HCT116 (cell line): Measurements from ENCODE around the gene BYSL. TPM values are rescaled to one million over a fixed set of nuclear protein-coding genes. Genes with fewer than 3 reads are reported as not detected.

Experiments
- ATAC-seq: fragments of 200-7000 bp; cut with Tn5 transposase; 2 replicates; pipeline ENCODE4 v1.9.1; 2020; ENCODE audit warnings: mild to moderate bottlenecking, moderate library complexity
- Bru-seq: library from RNA; stranded (reverse); fragments of 400-500 nt; gene quantifications from one replicate; lab custom pipeline; 2021; lab: Mats Ljungman, UMichigan
- BruChase-seq, 2 experiments: library from RNA; stranded (reverse); fragments of 400-500 nt; gene quantifications; one replicate each; lab custom pipeline; 2021; lab: Mats Ljungman, UMichigan
- BruUV-seq: library from RNA; stranded (reverse); fragments of 400-500 nt; replicated peaks from 2 replicates; lab custom pipeline; 2021; lab: Mats Ljungman, UMichigan
- CTCF ChIA-PET: fragments of 300-600 bp; sonication (Branson Sonifier 250); formaldehyde crosslinking; loops from one replicate; lab custom pipeline; 2021; ENCODE audit warnings: antibody characterized with exemption; lab: Charles Lee
- POLR2A ChIA-PET: fragments of 300-600, 350-600 bp; sonication (Branson Sonifier 250); formaldehyde crosslinking; loops from one replicate; lab custom pipeline; 2021; ENCODE audit warnings: antibody characterized with exemption; lab: Charles Lee
- RAD21 ChIA-PET, 2 experiments: fragments of 300-600 bp; sonication (Branson Sonifier 250); formaldehyde crosslinking; loops; one replicate each; lab custom pipeline; 2023; ENCODE audit warnings: low total read pairs in 2 of 2; ENCODE audit not compliant: uncharacterized antibody in 2 of 2, unreplicated experiment in 2 of 2, low non-redundant PET in 1 of 2; lab: Charles Lee
- DNase-seq: peaks from one replicate; pipeline ENCODE4 v3.0.0-alpha.2; 2010; ENCODE audit warnings: low read depth, low spot score
- H2AFZ ChIP-seq: fragments of 200-600 bp; shearing (Covaris generic), sonication (generic); 2 replicates; pipeline ENCODE4 v1.6.1; 2017; ENCODE audit warnings: low read depth, mixed run types, mixed read lengths, antibody characterized with exemption, low read length; ENCODE audit not compliant: poor library complexity, severe bottlenecking
- H3K27ac ChIP-seq: 2 replicates; pipeline ENCODE4 v1.5.1; 2012; ENCODE audit warnings: low read depth, low read length
- H3K27me3 ChIP-seq: fragments of 200-600 bp; sonication (generic); 2 replicates; pipeline ENCODE4 v1.6.1; 2016; ENCODE audit warnings: mixed run types, low read length, mixed read lengths; ENCODE audit not compliant: insufficient read depth
- H3K36me3 ChIP-seq, 2 experiments: fragments of 200-500 bp in 1 of 2; fragments of 200-600 bp in 1 of 2; sonication (Bioruptor generic) in 1 of 2; sonication (generic) in 1 of 2; 2 replicates each; pipeline versions ENCODE4 v1.5.1 to v1.6.1; 2014 to 2016; ENCODE audit warnings: low read length in 2 of 2, inconsistent platforms in 1 of 2, mixed read lengths in 1 of 2, mixed run types in 1 of 2; ENCODE audit not compliant: insufficient read depth in 2 of 2, control insufficient read depth in 1 of 2
- H3K4me1 ChIP-seq, 2 experiments: fragments of 200-600 bp in 1 of 2; sonication (generic) in 1 of 2; 2 replicates each; pipeline versions ENCODE4 v1.5.1 to v1.6.1; 2012 to 2017; ENCODE audit warnings: low read length in 2 of 2, inconsistent platforms in 1 of 2, mild to moderate bottlenecking in 1 of 2, mixed read lengths in 1 of 2, mixed run types in 1 of 2, moderate library complexity in 1 of 2; ENCODE audit not compliant: insufficient read depth in 2 of 2, control insufficient read depth in 1 of 2
- H3K4me2 ChIP-seq: fragments of 200-600 bp; sonication (generic); 2 replicates; pipeline ENCODE4 v1.6.1; 2017; ENCODE audit warnings: mixed run types, low read length, mixed read lengths
- H3K4me3 ChIP-seq, 2 experiments: fragments of 200-600 bp in 1 of 2; sonication (generic) in 1 of 2; replicated peaks in 1 of 2; 2 replicates each; pipeline ENCODE4 v1.5.1; 2011 to 2016; ENCODE audit warnings: low read length in 2 of 2, control low read depth in 1 of 2, low read depth in 1 of 2, mild to moderate bottlenecking in 1 of 2, mixed read lengths in 1 of 2, mixed run types in 1 of 2
- H3K79me2 ChIP-seq: fragments of 200-600 bp; sonication (generic); 2 replicates; pipeline ENCODE4 v1.6.1; 2017; ENCODE audit warnings: mild to moderate bottlenecking, mixed run types, low read length, moderate library complexity, mixed read lengths; ENCODE audit not compliant: insufficient read depth
- H3K9ac ChIP-seq: fragments of 200-600 bp; sonication (generic); 2 replicates; pipeline ENCODE4 v1.6.1; 2016; ENCODE audit warnings: low read length, mixed read lengths
- H3K9me2 ChIP-seq: fragments of 200-600 bp; sonication (generic), shearing (Covaris generic); 2 replicates; pipeline ENCODE4 v1.6.1; 2017; ENCODE audit warnings: mixed run types, mild to moderate bottlenecking, moderate library complexity; ENCODE audit not compliant: insufficient read depth
- H3K9me3 ChIP-seq, 2 experiments: fragments of 200-500 bp in 1 of 2; fragments of 200-600 bp in 1 of 2; sonication (Bioruptor generic) in 1 of 2; sonication (generic) in 1 of 2; 2 replicates each; pipeline ENCODE4 v1.6.1; 2014 to 2017; ENCODE audit warnings: low read length in 2 of 2, mixed read lengths in 2 of 2, inconsistent platforms in 1 of 2, low read depth in 1 of 2, mild to moderate bottlenecking in 1 of 2, mixed run types in 1 of 2, moderate library complexity in 1 of 2; ENCODE audit not compliant: control insufficient read depth in 1 of 2, insufficient read depth in 1 of 2
- H4K20me1 ChIP-seq: fragments of 200-600 bp; sonication (generic), shearing (Covaris generic); 2 replicates; pipeline ENCODE4 v1.6.1; 2017; ENCODE audit warnings: mixed run types, mild to moderate bottlenecking, moderate library complexity; ENCODE audit not compliant: insufficient read depth
- CBX3 ChIP-seq: IDR thresholded peaks from 2 replicates; pipeline ENCODE4 v1.6.1; 2012; ENCODE audit warnings: low read depth
- CEBPB ChIP-seq: IDR thresholded peaks from 2 replicates; pipeline ENCODE4 v1.6.1; 2012; ENCODE audit warnings: low read depth
- EGR1 ChIP-seq: IDR thresholded peaks from 2 replicates; pipeline ENCODE4 v1.6.1; 2012; ENCODE audit warnings: low read depth
- EZH2 ChIP-seq: fragments of 200-600 bp; sonication (generic); IDR thresholded peaks from 2 replicates; pipeline ENCODE4 v1.6.1; 2017; ENCODE audit warnings: antibody characterized with exemption, mixed run types
- EZH2phosphoT487 ChIP-seq: fragments of 200-600 bp; IDR thresholded peaks from 2 replicates; pipeline ENCODE4 v1.6.1; 2018; ENCODE audit warnings: antibody characterized with exemption, borderline replicate concordance
- FOSL1 ChIP-seq: IDR thresholded peaks from 2 replicates; pipeline ENCODE4 v1.6.1; 2012; ENCODE audit warnings: low read depth
- JUND ChIP-seq: IDR thresholded peaks from 2 replicates; pipeline ENCODE4 v1.6.1; 2012
- MAX ChIP-seq: IDR thresholded peaks from 2 replicates; pipeline ENCODE4 v1.6.1; 2012
- POLR2A ChIP-seq: IDR thresholded peaks from 2 replicates; pipeline ENCODE4 v1.7.0; 2011; ENCODE audit warnings: borderline replicate concordance; ENCODE audit not compliant: insufficient read depth, insufficient read length; ENCODE audit errors: extremely low read depth
- POLR2AphosphoS5 ChIP-seq: IDR thresholded peaks from 2 replicates; pipeline ENCODE4 v1.6.1; 2011; ENCODE audit warnings: mild to moderate bottlenecking, low read depth, low read length, moderate library complexity
- RAD21 ChIP-seq: IDR thresholded peaks from 2 replicates; pipeline ENCODE4 v1.6.1; 2012; ENCODE audit warnings: low read depth, mild to moderate bottlenecking
- SIN3A ChIP-seq: IDR thresholded peaks from 2 replicates; pipeline ENCODE4 v1.6.1; 2012; ENCODE audit warnings: low read depth
- SP1 ChIP-seq: IDR thresholded peaks from 2 replicates; pipeline ENCODE4 v1.6.1; 2012; ENCODE audit warnings: low read depth
- SRF ChIP-seq: IDR thresholded peaks from 2 replicates; pipeline ENCODE4 v1.6.1; 2012; ENCODE audit warnings: low read depth
- TCF7L2 ChIP-seq: IDR thresholded peaks from 2 replicates; pipeline ENCODE4 v1.7.0; 2011; ENCODE audit warnings: borderline replicate concordance, inconsistent platforms; ENCODE audit not compliant: insufficient read depth, insufficient read length; ENCODE audit errors: extremely low read depth
- YY1 ChIP-seq: IDR thresholded peaks from 2 replicates; pipeline ENCODE4 v1.6.1; 2011; ENCODE audit warnings: low read length, low read depth, moderate library complexity, mild to moderate bottlenecking; ENCODE audit not compliant: insufficient replicate concordance; ENCODE audit errors: extremely low read depth
- ZBTB33 ChIP-seq: IDR thresholded peaks from 2 replicates; pipeline ENCODE4 v1.6.1; 2011; ENCODE audit warnings: mild to moderate bottlenecking, low read length, moderate library complexity; ENCODE audit not compliant: insufficient replicate concordance; ENCODE audit errors: extremely low read depth
- ZFX ChIP-seq: fragments of 450-650 bp; IDR thresholded peaks from 2 replicates; pipeline ENCODE4 v1.6.1; 2017
- ZNF274 ChIP-seq: fragments of 200-500 bp; sonication (Bioruptor generic); IDR thresholded peaks from 2 replicates; pipeline ENCODE4 v1.6.1; 2014; ENCODE audit warnings: mild to moderate bottlenecking, low read depth, low read length, inconsistent platforms
- intact Hi-C: fragments of 100-400 bp; cut with micrococcal nuclease; formaldehyde crosslinking; loops from 2 replicates; pipeline ENCODE4 v1.10.0; 2022
- long read RNA-seq: library from polyadenylated mRNA; unstranded; transcript quantifications from one replicate; pipeline ENCODE4 v2.0.0, GENCODE V29; 2021; ENCODE audit not compliant: unreplicated experiment
- polyA plus RNA-seq: library from polyadenylated mRNA; unstranded; fragments of >200 nt; gene quantifications from 2 replicates; pipeline ENCODE4 v1.2.1, GENCODE V29; 2012; ENCODE audit warnings: missing spikeins
- total RNA-seq: library from RNA; stranded (reverse); gene quantifications from one replicate; pipeline ENCODE4 v1.2.1, GENCODE V29; 2021; ENCODE audit not compliant: unreplicated experiment
- TF ChIP-seq, protein P1 (sequence below), 3 experiments: fragments of 200-600 bp in 1 of 3; sonication (generic) in 1 of 3; IDR thresholded peaks in 2 of 3; conservative IDR thresholded peaks in 1 of 3; 2 replicates each; pipeline ENCODE4 v1.5.1; 2012 to 2017; ENCODE audit warnings: low read depth in 2 of 3, low read length in 2 of 3, antibody characterized with exemption in 1 of 3, borderline replicate concordance in 1 of 3, control low read depth in 1 of 3, mild to moderate bottlenecking in 1 of 3, mixed read lengths in 1 of 3, mixed run types in 1 of 3, moderate library complexity in 1 of 3; ENCODE audit not compliant: insufficient read depth in 1 of 3
- TF ChIP-seq, protein P2 (sequence below): IDR thresholded peaks from 2 replicates; pipeline ENCODE4 v1.6.1; 2012

Gene BYSL
- 55.7 TPM for total RNA-seq
- polyA plus RNA-seq: 46.3 and 48.6 TPM in 2 replicates
- Bru-seq, nascent RNA: percentile 91 among the genes with signal in this experiment
- BruChase-seq, experiment 1, labeled RNA remaining after a 6-hour chase: percentile 81 among the genes with signal in this experiment
- percentile 89 among the genes with signal in this experiment for BruChase-seq, experiment 2, labeled RNA remaining after a 2-hour chase
- long read RNA-seq, transcript BYSL-201 (7 exons, 2,029 nt): major isoform, 36 of 49 reads
- long read RNA-seq, partial matches to known transcripts: 3 of 49 reads
- long read RNA-seq, other reads (novel, unspliced or antisense): 10 of 49 reads

GRCh38 chr6:41920921-41921711 is at the start of gene BYSL, which contains the start of gene MED20:
Gene BYSL, plus strand, starts transcription at chr6:41921499. Its CDS starts 64 bp downstream, at chr6:41921563.
Gene MED20, minus strand, starts transcription at chr6:41921139. Its CDS starts 121 bp downstream, at chr6:41921018.
- peak within 1 kb of the TSS; percentile 99 for H3K9ac ChIP-seq
- ChIA-PET RAD21 (interaction anchor here in 1 of 2 experiments (1.0 kb wide), 1 partner anchor 133 kb away, joined by 3 read pairs; the partner anchor contains the start of gene TOMM6), CTCF (interaction anchor here (0.6 to 2.2 kb wide), 29 partner anchors 8 to 201 kb away, joined by 3 to 25 read pairs (median 4); partner anchors contain the start of genes CCND3, TAF8, TOMM6 and USP49), POLR2A (interaction anchor here (0.6 to 1.8 kb wide), 9 partner anchors 10 to 134 kb away, joined by 3 to 6 read pairs (median 4); partner anchors contain the start of genes TOMM6 and USP49)
- BruUV-seq: no TSS peak
- H2AFZ ChIP-seq: peak within 1 kb of the TSS; percentile 72
- peaks cover 22 to 42% of the 10 kb centered on the region in 2 experiments for H3K4me1 ChIP-seq
- H3K4me3 ChIP-seq: peak within 1 kb of the TSS; percentile 73 to 82
- H3K27ac ChIP-seq: peak within 1 kb of the TSS; percentile 80
- no peaks in the 10 kb centered on the region for H3K9me2 ChIP-seq
- H4K20me1 ChIP-seq: no peaks in the 10 kb centered on the region
- DNase-seq: peak; percentile 95
- peaks cover 13 to 20% of the 10 kb centered on the region in 2 experiments; a peak in 2 of 4 replicates for H3K36me3 ChIP-seq
- no peaks in the 10 kb centered on the region for H3K9me3 ChIP-seq
- peak within 1 kb of the TSS; percentile 85 for H3K4me2 ChIP-seq
- intact Hi-C loops: loop anchor here (1.0 to 5.0 kb wide), 4 partner anchors 26 to 301 kb away; partner anchors contain the start of genes TOMM6 and USP49
- peak; percentile 76 for TF ChIP-seq POLR2A
- TF ChIP-seq RAD21: no peak; the same call in 1 of the 2 replicates
- peak; percentile 96 for TF ChIP-seq SP1
- TF ChIP-seq ZFX: peak; percentile 69; the same call in 1 of the 2 replicates
- TF ChIP-seq YY1: peak; percentile 45
- 0 out of 2 replicates have a peak, but pooled peaks have one; percentile 7 for TF ChIP-seq FOSL1
- no peak for TF ChIP-seq JUND
- peak; percentile 88 for TF ChIP-seq POLR2AphosphoS5
- TF ChIP-seq, protein P1, sequence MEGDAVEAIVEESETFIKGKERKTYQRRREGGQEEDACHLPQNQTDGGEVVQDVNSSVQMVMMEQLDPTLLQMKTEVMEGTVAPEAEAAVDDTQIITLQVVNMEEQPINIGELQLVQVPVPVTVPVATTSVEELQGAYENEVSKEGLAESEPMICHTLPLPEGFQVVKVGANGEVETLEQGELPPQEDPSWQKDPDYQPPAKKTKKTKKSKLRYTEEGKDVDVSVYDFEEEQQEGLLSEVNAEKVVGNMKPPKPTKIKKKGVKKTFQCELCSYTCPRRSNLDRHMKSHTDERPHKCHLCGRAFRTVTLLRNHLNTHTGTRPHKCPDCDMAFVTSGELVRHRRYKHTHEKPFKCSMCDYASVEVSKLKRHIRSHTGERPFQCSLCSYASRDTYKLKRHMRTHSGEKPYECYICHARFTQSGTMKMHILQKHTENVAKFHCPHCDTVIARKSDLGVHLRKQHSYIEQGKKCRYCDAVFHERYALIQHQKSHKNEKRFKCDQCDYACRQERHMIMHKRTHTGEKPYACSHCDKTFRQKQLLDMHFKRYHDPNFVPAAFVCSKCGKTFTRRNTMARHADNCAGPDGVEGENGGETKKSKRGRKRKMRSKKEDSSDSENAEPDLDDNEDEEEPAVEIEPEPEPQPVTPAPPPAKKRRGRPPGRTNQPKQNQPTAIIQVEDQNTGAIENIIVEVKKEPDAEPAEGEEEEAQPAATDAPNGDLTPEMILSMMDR (IDR thresholded peaks at IDR 0.05 in 2 of 3, conservative IDR thresholded peaks at IDR 0.05 in 1 of 3; ENCODE audit: borderline replicate concordance in 1 of 3, insufficient read depth in 1 of 3, low read depth in 2 of 3, low read length in 2 of 3): peak; percentile 71 to 94 (median 89)
- peak; percentile 61; the same call in 1 of the 2 replicates for TF ChIP-seq CBX3
- no peak for TF ChIP-seq EZH2phosphoT487
- no peak for TF ChIP-seq TCF7L2
- peak; percentile 93 for TF ChIP-seq SIN3A
- TF ChIP-seq ZNF274: no peak
- TF ChIP-seq, protein P2, sequence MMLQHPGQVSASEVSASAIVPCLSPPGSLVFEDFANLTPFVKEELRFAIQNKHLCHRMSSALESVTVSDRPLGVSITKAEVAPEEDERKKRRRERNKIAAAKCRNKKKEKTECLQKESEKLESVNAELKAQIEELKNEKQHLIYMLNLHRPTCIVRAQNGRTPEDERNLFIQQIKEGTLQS: no peak; the same call in 1 of the 2 replicates
- TF ChIP-seq MAX: peak; percentile 98
- peak; percentile 9 for TF ChIP-seq ZBTB33
- no peak for TF ChIP-seq EZH2
- peak; percentile 68 for TF ChIP-seq CEBPB
- TF ChIP-seq EGR1: peak; percentile 90
- peak; percentile 95 for TF ChIP-seq SRF
- peaks cover 72% of the 10 kb centered on the region for H3K79me2 ChIP-seq
- no peaks in the 10 kb centered on the region for H3K27me3 ChIP-seq
- ATAC-seq: peak; percentile 84
